Epithelial cell of proximal tubule (primary cell): ENCODE measurements around the gene SYCP1. TPM values are rescaled to one million over a fixed set of nuclear protein-coding genes. Genes with fewer than 3 reads are reported as not detected.

Source experiments
- DNase-seq: peaks from one replicate; pipeline ENCODE4 v3.0.0-alpha.2; 2011; ENCODE audit warnings: low read depth
- H3K4me3 ChIP-seq: 2 replicates; pipeline ENCODE4 v1.5.1; 2011; ENCODE audit warnings: low read depth, mild to moderate bottlenecking, low read length
- total RNA-seq: library from RNA; depleted of rRNA; stranded (reverse); fragments of >200 nt; gene quantifications from 2 replicates; pipeline ENCODE4 v1.2.3, GENCODE V29; 2015
- TF ChIP-seq, protein P1 (sequence below): conservative IDR thresholded peaks from 2 replicates; pipeline ENCODE4 v1.5.1; 2012; ENCODE audit warnings: low read depth, mild to moderate bottlenecking, low read length

The SYCP1 gene
- total RNA-seq, 1 donor from 2014 or later, result not detected

GRCh38 chr1:115021145-115021544, 166.5 kb downstream of the SYCP1 start:
- no peak for DNase-seq
- TF ChIP-seq, protein P1, sequence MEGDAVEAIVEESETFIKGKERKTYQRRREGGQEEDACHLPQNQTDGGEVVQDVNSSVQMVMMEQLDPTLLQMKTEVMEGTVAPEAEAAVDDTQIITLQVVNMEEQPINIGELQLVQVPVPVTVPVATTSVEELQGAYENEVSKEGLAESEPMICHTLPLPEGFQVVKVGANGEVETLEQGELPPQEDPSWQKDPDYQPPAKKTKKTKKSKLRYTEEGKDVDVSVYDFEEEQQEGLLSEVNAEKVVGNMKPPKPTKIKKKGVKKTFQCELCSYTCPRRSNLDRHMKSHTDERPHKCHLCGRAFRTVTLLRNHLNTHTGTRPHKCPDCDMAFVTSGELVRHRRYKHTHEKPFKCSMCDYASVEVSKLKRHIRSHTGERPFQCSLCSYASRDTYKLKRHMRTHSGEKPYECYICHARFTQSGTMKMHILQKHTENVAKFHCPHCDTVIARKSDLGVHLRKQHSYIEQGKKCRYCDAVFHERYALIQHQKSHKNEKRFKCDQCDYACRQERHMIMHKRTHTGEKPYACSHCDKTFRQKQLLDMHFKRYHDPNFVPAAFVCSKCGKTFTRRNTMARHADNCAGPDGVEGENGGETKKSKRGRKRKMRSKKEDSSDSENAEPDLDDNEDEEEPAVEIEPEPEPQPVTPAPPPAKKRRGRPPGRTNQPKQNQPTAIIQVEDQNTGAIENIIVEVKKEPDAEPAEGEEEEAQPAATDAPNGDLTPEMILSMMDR, result no peak
- H3K4me3 ChIP-seq, result no peak overlapping the region

GRCh38 chr1:115023593-115023992, 168.9 kb downstream of the SYCP1 start:
- no peak for DNase-seq
- TF ChIP-seq, protein P1, result no peak
- H3K4me3 ChIP-seq, result no peak overlapping the region

DNA sequence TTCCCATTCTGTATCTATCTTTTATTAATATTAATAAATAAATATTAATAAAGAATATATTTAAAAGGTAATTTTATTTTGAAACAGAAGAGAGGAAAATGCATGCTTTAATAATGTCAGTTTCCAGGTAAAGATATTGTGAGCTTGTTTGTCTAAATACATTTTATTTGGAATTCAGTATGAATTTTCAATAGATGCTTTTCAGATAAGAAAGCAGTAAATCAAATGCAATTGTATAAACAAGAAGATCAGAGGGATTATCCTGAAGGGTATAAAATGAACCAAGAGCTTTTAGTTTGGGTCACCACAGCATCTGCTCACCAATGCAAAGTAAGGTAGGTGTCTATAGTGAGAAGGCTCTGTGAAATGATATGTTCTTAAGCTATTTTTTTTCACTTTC, 174.9 kb downstream of the SYCP1 start, which contains the start of gene TSHB:
Gene TSHB, plus strand, starts transcription at position 301 of the 400 bp plus-strand sequence. CDS start 3,537 bp downstream, outside the sequence.
- TF ChIP-seq, protein P1, result no peak
- H3K4me3 ChIP-seq, result no peak within 1 kb of the TSS
- DNase-seq, result no peak

DNA sequence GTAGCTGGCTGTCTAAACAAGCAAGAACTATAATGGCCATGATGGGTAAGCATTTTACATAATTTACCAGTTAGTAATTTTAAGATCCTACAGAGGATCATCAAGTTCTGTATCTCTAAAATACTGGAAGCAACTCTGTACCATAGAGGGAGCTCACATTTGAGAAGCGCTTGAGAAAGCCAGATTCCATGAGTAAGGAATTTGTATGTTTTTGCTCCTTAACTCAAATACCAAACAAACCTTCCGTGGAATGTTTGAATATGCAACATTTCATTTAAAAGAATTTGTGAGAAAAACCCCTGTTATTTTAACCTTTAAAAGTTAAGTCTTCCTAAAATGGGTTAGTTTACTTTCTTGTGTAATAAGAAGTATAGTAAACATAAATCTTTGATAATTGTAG, 176.9 kb downstream of the SYCP1 start:
- no peak overlapping the region for H3K4me3 ChIP-seq
- TF ChIP-seq, protein P1, result no peak
- DNase-seq, result no peak

- H3K4me3 ChIP-seq, result no peak overlapping the region
- DNase-seq, result no peak
- TF ChIP-seq, protein P1, result no peak
These were observed 181.0 kb downstream of the SYCP1 start for GRCh38 chr1:115035652-115036051.

GRCh38 chr1:115036814-115037507, 182.3 kb downstream of the SYCP1 start:
- H3K4me3 ChIP-seq, result no peak overlapping the region
- DNase-seq, result no peak
- TF ChIP-seq, protein P1, result no peak

GRCh38 chr1:115040501-115040900, 185.8 kb downstream of the SYCP1 start:
- TF ChIP-seq, protein P1, result peak; percentile 41
- no peak overlapping the region for H3K4me3 ChIP-seq
- no peak for DNase-seq
